K562 (cell line): ENCODE measurements around the gene C1QC. TPM values are rescaled to one million over a fixed set of nuclear protein-coding genes. Genes with fewer than 3 reads are reported as not detected.

ENCODE experiments used
- ATAC-seq: fragments of 200-7000 bp; cut with Tn5 transposase; 3 replicates; pipeline ENCODE4 v1.9.1; 2020; ENCODE audit warnings: moderate library complexity
- BruUV-seq: library from RNA; stranded (reverse); fragments of 400-500 nt; replicated peaks from 2 replicates; lab custom pipeline; 2021; lab: Mats Ljungman, UMichigan
- CTCF ChIA-PET: fragments of 300-600 bp; formaldehyde crosslinking; extraction: SDS; loops from one replicate; lab custom pipeline; 2021; ENCODE audit warnings: low intra/inter-chr PET ratio; lab: Yijun Ruan, JAX
- POLR2A ChIA-PET: fragments of 300-600, 350-650 bp; sonication (Branson Sonifier 250); formaldehyde crosslinking; extraction: SDS; loops from one replicate; lab custom pipeline; 2021; ENCODE audit warnings: antibody characterized with exemption, inconsistent platforms; lab: Yijun Ruan, JAX
- DNase-seq, 4 experiments: peaks; one replicate each; pipeline versions ENCODE4 v3.0.0 to v3.0.0-alpha.2; 2011 to 2018; ENCODE audit warnings: low spot score in 3 of 4, mixed read lengths in 3 of 4; ENCODE audit errors: extremely low read depth in 1 of 4
- FAIRE-seq: peaks from 2 replicates; lab custom pipeline; 2011; peaks lifted over from hg19 to GRCh38; lab: Jason Lieb, UNC
- H2AFZ ChIP-seq: 2 replicates; pipeline ENCODE4 v1.6.0; 2011; ENCODE audit warnings: low read depth, low read length, control low read depth, inconsistent platforms
- H3K27ac ChIP-seq: fragments of 200-600 bp; 3 replicates; pipeline ENCODE4 v1.8.0; 2011; ENCODE audit warnings: low read depth, mild to moderate bottlenecking, control low read depth, inconsistent platforms, low read length, moderate library complexity, mixed read lengths; ENCODE audit errors: extremely low read depth
- H3K27me3 ChIP-seq, 2 experiments: fragments of 300-600 bp in 1 of 2; 2 replicates in 1 of 2; 3 replicates in 1 of 2; pipeline versions ENCODE4 v1.6.0 to v1.8.0; 2011; ENCODE audit warnings: inconsistent platforms in 2 of 2, low read length in 2 of 2, mild to moderate bottlenecking in 1 of 2, mixed read lengths in 1 of 2, moderate library complexity in 1 of 2; ENCODE audit not compliant: control insufficient read depth in 2 of 2, insufficient read depth in 2 of 2
- H3K36me3 ChIP-seq: fragments of 300-600 bp; 3 replicates; pipeline ENCODE4 v1.8.0; 2011; ENCODE audit warnings: mild to moderate bottlenecking, low read length, inconsistent platforms; ENCODE audit not compliant: control insufficient read depth, insufficient read depth
- H3K4me1 ChIP-seq, 2 experiments: fragments of 200-600 bp in 1 of 2; replicated peaks in 1 of 2; 2 replicates in 1 of 2; 3 replicates in 1 of 2; pipeline versions ENCODE4 v1.5.1 to v1.8.0; 2011; ENCODE audit warnings: inconsistent platforms in 2 of 2, low read length in 2 of 2, mild to moderate bottlenecking in 1 of 2, mixed read lengths in 1 of 2, moderate library complexity in 1 of 2; ENCODE audit not compliant: control insufficient read depth in 2 of 2, insufficient read depth in 2 of 2
- H3K4me2 ChIP-seq: 2 replicates; pipeline ENCODE4 v1.6.1; 2011; ENCODE audit warnings: low read length, control low read depth, inconsistent platforms, mixed read lengths; ENCODE audit not compliant: insufficient read depth
- H3K4me3 ChIP-seq: fragments of 200-600 bp; sonication (generic), shearing (Covaris generic); 2 replicates; pipeline ENCODE4 v1.5.1; 2016; ENCODE audit warnings: control low read depth, inconsistent platforms
- H3K79me2 ChIP-seq: fragments of 200-600 bp; 3 replicates; pipeline ENCODE4 v1.8.0; 2011; ENCODE audit warnings: low read length, inconsistent platforms; ENCODE audit not compliant: control insufficient read depth, insufficient read depth
- H3K9ac ChIP-seq, 2 experiments: 2 replicates each; pipeline versions ENCODE4 v1.6.0 to v1.6.1; 2011; ENCODE audit warnings: low read depth in 2 of 2, low read length in 2 of 2, control low read depth in 1 of 2, inconsistent platforms in 1 of 2, mild to moderate bottlenecking in 1 of 2, mixed read lengths in 1 of 2; ENCODE audit not compliant: insufficient read depth in 1 of 2
- H3K9me1 ChIP-seq: one replicate; pipeline ENCODE4 v1.6.0; 2011; ENCODE audit warnings: inconsistent platforms, mild to moderate bottlenecking, low read length, moderate library complexity; ENCODE audit not compliant: control insufficient read depth, insufficient read depth
- H3K9me3 ChIP-seq: replicated peaks from 2 replicates; pipeline ENCODE4 v1.5.1; 2011; ENCODE audit warnings: low read depth, low read length, inconsistent platforms; ENCODE audit not compliant: control insufficient read depth, insufficient read depth
- H4K20me1 ChIP-seq: replicated peaks from 2 replicates; pipeline ENCODE4 v1.6.1; 2011; ENCODE audit warnings: low read length, inconsistent platforms, mixed read lengths; ENCODE audit not compliant: control insufficient read depth, insufficient read depth
- HINFP ChIP-seq: fragments of 450-650 bp; conservative IDR thresholded peaks from 2 replicates; pipeline ENCODE4 v1.6.1; 2016; ENCODE audit warnings: missing genetic modification characterization, low read depth, mild to moderate bottlenecking, control low read depth, missing compliant biosample characterization
- WHSC1 ChIP-seq: IDR thresholded peaks from one replicate; pipeline ENCODE4 v1.6.1; 2012; ENCODE audit warnings: low read length, control low read depth, inconsistent platforms
- ZBTB11 ChIP-seq, 3 experiments: fragments of 200-800 bp in 1 of 3; fragments of 250-450 bp in 1 of 3; fragments of 450-650 bp in 1 of 3; sonication (Bioruptor Pico) in 1 of 3; sonication (Bioruptor generic) in 1 of 3; formaldehyde crosslinking in 1 of 3; IDR thresholded peaks; 2 replicates each; pipeline versions ENCODE4 v1.6.1 to v1.8.0; 2016 to 2022; ENCODE audit warnings: mild to moderate bottlenecking in 2 of 3, missing genetic modification characterization in 2 of 3, missing compliant biosample characterization in 1 of 3, moderate library complexity in 1 of 3
- ZNF121 ChIP-seq: sonication (generic); formaldehyde crosslinking; conservative IDR thresholded peaks from 2 replicates; pipeline ENCODE4 v1.8.0; 2022; ENCODE audit warnings: missing genetic modification reagents
- ZNF24 ChIP-seq: fragments of 450-650 bp; IDR thresholded peaks from 2 replicates; pipeline ENCODE4 v1.6.1; 2016
- ZNF324 ChIP-seq: fragments of 250-450 bp; sonication (Bioruptor Pico); IDR thresholded peaks from 2 replicates; pipeline ENCODE4 v1.4.0; 2020; ENCODE audit warnings: mild to moderate bottlenecking
- ZNF668 ChIP-seq: fragments of 250-450 bp; sonication (Bioruptor Pico); IDR thresholded peaks from 2 replicates; pipeline ENCODE4 v1.8.0; 2022; ENCODE audit warnings: mild to moderate bottlenecking, inconsistent platforms
- ZNF764 ChIP-seq: fragments of 250-450 bp; sonication (Bioruptor Pico); IDR thresholded peaks from 2 replicates; pipeline ENCODE4 v1.4.0; 2020; ENCODE audit warnings: low read depth, mild to moderate bottlenecking, moderate library complexity
- WGBS: fragments of 100-300 bp; shearing (Covaris generic); methylation state at CpG from one replicate; pipeline ENCODE4 v1.1.6; 2016; ENCODE audit warnings: low coverage, mixed read lengths; ENCODE audit not compliant: insufficient coverage; ENCODE audit errors: missing lambda C conversion rate; 5-methylcytosine and 5-hydroxymethylcytosine counted together
- in situ Hi-C: fragments of 300-500 bp; cut with MboI; formaldehyde crosslinking; loops from 4 replicates; pipeline ENCODE4 v1.15.0; 2018; ENCODE audit warnings: inconsistent platforms, mixed read lengths
- intact Hi-C: fragments of 100-400 bp; cut with micrococcal nuclease; formaldehyde crosslinking; loops from 2 replicates; pipeline ENCODE4 v1.14.2; 2022
- polyA plus RNA-seq, 8 experiments: library from polyadenylated mRNA; depleted of rRNA in 4 of 8; stranded (reverse) in 5 of 8; unstranded in 3 of 8; fragments of >200 nt; fragmentation: Nextera tagmentation in 2 of 8; fragmentation: Illumina TruSeq in 1 of 8; extraction: Ambion mirVana in 2 of 8; extraction: Trizol in 1 of 8; gene quantifications; 2 replicates each; pipeline versions ENCODE4 v1.2.1 to v1.2.3, GENCODE V29; 2011 to 2014; ENCODE audit warnings: inconsistent platforms in 1 of 8, missing spikeins in 1 of 8
- total RNA-seq, 7 experiments: library from RNA; depleted of rRNA in 6 of 7; stranded (reverse); fragments of >200 nt in 6 of 7; fragmentation: Illumina TruSeq in 2 of 7; extraction: Trizol in 2 of 7; gene quantifications; 2 replicates each; pipeline versions ENCODE4 v1.2.1 to v1.2.3, GENCODE V29; 2011 to 2021; ENCODE audit warnings: low replicate concordance in 1 of 7

The C1QC gene
- total and polyA plus RNA-seq, 9 of the 15 experiments (the other 6 are each of a cell fraction or from before 2014, with no cell fraction given) = 0.69 TPM; not detected in 8

GRCh38 chr1:22683547-22683946, 40.1 kb downstream of the C1QC start:
- no TSS peak for BruUV-seq
- H3K27ac ChIP-seq = no peak overlapping the region
- ATAC-seq = no peak
- H3K4me1 ChIP-seq = 0 out of 5 replicates have a peak, but pooled peaks cover 0 to 4% of the 10 kb centered on the region in 2 experiments
- in situ Hi-C loops = no loop called here
- H3K79me2 ChIP-seq = no peaks in the 10 kb centered on the region
- WGBS = 0% methylated on average over 1 of the region's 1 CpG
- H3K9ac ChIP-seq = no peak overlapping the region
- no peaks in the 10 kb centered on the region for H3K9me1 ChIP-seq
- H2AFZ ChIP-seq = no peak overlapping the region
- POLR2A ChIA-PET = interaction anchor here (1.1 to 1.4 kb wide), 2 partner anchors 110 to 246 kb away, joined by 3 to 4 read pairs; no protein-coding TSS in a partner anchor
- CTCF ChIA-PET = no interaction called here
- no peak for FAIRE-seq
- H4K20me1 ChIP-seq = peaks cover 18% of the 10 kb centered on the region
- no peaks in the 10 kb centered on the region; the same call in 2 of the 3 replicates for H3K36me3 ChIP-seq
- H3K9me3 ChIP-seq = no peaks in the 10 kb centered on the region; the same call in 1 of the 2 replicates
- no peak overlapping the region for H3K4me3 ChIP-seq
- peaks cover 16 to 54% of the 10 kb centered on the region in 2 experiments; a peak in 4 of 5 replicates for H3K27me3 ChIP-seq
- no peak for TF ChIP-seq ZNF668
- no peak for TF ChIP-seq WHSC1
- no peak for TF ChIP-seq ZNF121 (CRISPR knock-in tag)
- no peak for TF ChIP-seq HINFP (tag)
- TF ChIP-seq ZNF764 (CRISPR knock-in tag) = no peak
- TF ChIP-seq ZNF24 = peak; percentile 88
- TF ChIP-seq ZNF324 = no peak
- TF ChIP-seq ZBTB11 (CRISPR knock-in tag; IDR thresholded peaks at IDR 0.05) = no peak
- DNase-seq = no peak
- intact Hi-C loops = no loop called here
- H3K4me2 ChIP-seq = no peak overlapping the region
